GM18519 (cell line): ENCODE measurements around the gene ALDH3B2.
"Not testable (repeated sequence)": the region's sequence is repeated elsewhere in the genome, so short reads cannot be mapped to it uniquely, and the experiment has no call there.

Source experiments
- ATAC-seq: cut with Tn5 transposase; IDR thresholded peaks from one replicate; pipeline ENCODE4 v1.9.1; 2021; ENCODE audit warnings: mild to moderate bottlenecking, moderate library complexity; ENCODE audit not compliant: unreplicated experiment, low FRiP score

Gene ALDH3B2

GRCh38 chr11:67663532-67664212 lies 10.8 kb downstream of the ALDH3B2 start:
- ATAC-seq: no peak

- no peak for ATAC-seq
Measured at GRCh38 chr11:67662835-67663531, 11.4 kb downstream of the ALDH3B2 start.

- no peak for ATAC-seq
Measured at GRCh38 chr11:67662142-67662834, 12.1 kb downstream of the ALDH3B2 start.

- not testable (repeated sequence) for ATAC-seq
Measured at GRCh38 chr11:67660752-67661151, 13.7 kb downstream of the ALDH3B2 start.

- not testable (repeated sequence) for ATAC-seq
Measured at GRCh38 chr11:67659651-67660165, 14.7 kb downstream of the ALDH3B2 start.

- no peak for ATAC-seq
Measured at GRCh38 chr11:67657300-67657699, 17.1 kb downstream of the ALDH3B2 start.

GRCh38 chr11:67656278-67656922 lies 18.0 kb downstream of the ALDH3B2 start:
- ATAC-seq: no peak

GRCh38 chr11:67654225-67654624 lies 20.2 kb downstream of the ALDH3B2 start:
- no peak for ATAC-seq

GRCh38 chr11:67652965-67653845 lies 21.2 kb downstream of the ALDH3B2 start:
- ATAC-seq: no peak

GRCh38 chr11:67651976-67652781 lies 22.2 kb downstream of the ALDH3B2 start:
- ATAC-seq: no peak

GRCh38 chr11:67649634-67650510 lies 24.6 kb downstream of the ALDH3B2 start:
- ATAC-seq: no peak

GRCh38 chr11:67648796-67649613 lies 25.4 kb downstream of the ALDH3B2 start:
- ATAC-seq: no peak

GRCh38 chr11:67648140-67648795 lies 26.2 kb downstream of the ALDH3B2 start:
- no peak for ATAC-seq

- ATAC-seq: no peak
Measured at GRCh38 chr11:67647471-67647870, 27.0 kb downstream of the ALDH3B2 start.

GRCh38 chr11:67646535-67647336 lies 27.7 kb downstream of the ALDH3B2 start:
- no peak for ATAC-seq
